Measurements from ENCODE around the gene RGL3. TPM values are rescaled to one million over a fixed set of nuclear protein-coding genes. Genes with fewer than 3 reads are reported as not detected.

RGL3 gene
- polyA plus RNA-seq, 1 of the 3 experiments (the other 2 are of a cell fraction), result 13.3 TPM

- CTCF ChIA-PET, result interaction anchor here (1.2 kb wide), 1 partner anchor 21 kb away, joined by 3 read pairs; the partner anchor contains the start of gene EPOR
- WGBS (ENCODE audit: low lambda C conversion rate), result 83% methylated on average over 9 of the region's 9 CpGs
Observed at GRCh38 chr19:11404588-11405222, 14.4 kb downstream of the RGL3 start.

GRCh38 chr19:11401808-11402543, 17.1 kb downstream of the RGL3 start:
- H3K79me2 ChIP-seq (ENCODE audit: insufficient read depth), result no peaks in the 10 kb centered on the region
- no peaks in the 10 kb centered on the region for H3K4me1 ChIP-seq (ENCODE audit: control insufficient read depth in 1 of 2, insufficient read depth in 2 of 2, low read depth in 1 of 2, low read length in 1 of 2)
- no peak overlapping the region for H2AFZ ChIP-seq (ENCODE audit: low read depth)
- no peaks in the 10 kb centered on the region for H3K27me3 ChIP-seq (ENCODE audit: insufficient read depth)
- no peaks in the 10 kb centered on the region for H3K9me3 ChIP-seq
- H3K4me3 ChIP-seq (ENCODE audit: low read depth in 2 of 2, low read length in 1 of 2), result no peak overlapping the region
- no peaks in the 10 kb centered on the region for H3K9me2 ChIP-seq
- no peak overlapping the region for H3K9ac ChIP-seq
- H3K4me2 ChIP-seq, result no peak overlapping the region
- WGBS (ENCODE audit: low lambda C conversion rate), result 87% methylated on average over 4 of the region's 9 CpGs
- peak; percentile 35 for DNase-seq
- POLR2A ChIA-PET, result no interaction called here
- no peaks in the 10 kb centered on the region for H4K20me1 ChIP-seq (ENCODE audit: insufficient read depth)
- H3K36me3 ChIP-seq (replicated peaks in 1 of 2; ENCODE audit: control insufficient read depth in 1 of 2, insufficient read depth in 2 of 2, low read length in 1 of 2), result no peaks in the 10 kb centered on the region
- CTCF ChIA-PET, result interaction anchor here (0.5 to 1.5 kb wide), 5 partner anchors 18 to 152 kb away, joined by 3 to 5 read pairs (median 4); partner anchors contain the start of gene EPOR
- H3K27ac ChIP-seq (ENCODE audit: low read depth in 2 of 2, low read length in 1 of 2), result no peak overlapping the region
- TF ChIP-seq TCF12 (IDR thresholded peaks at IDR 0.05) (no peak), CTCF (IDR thresholded peaks at IDR 0.05) (no peak), RAD21 (IDR thresholded peaks at IDR 0.05; ENCODE audit: low read length) (no peak), SMC3 (IDR thresholded peaks at IDR 0.05; ENCODE audit: low read depth, low read length) (no peak), ELF1 (IDR thresholded peaks at IDR 0.05) (no peak), CHD2 (IDR thresholded peaks at IDR 0.05; ENCODE audit: low read length, partially characterized antibody) (no peak), ZBTB33 (IDR thresholded peaks at IDR 0.05; ENCODE audit: borderline replicate concordance, low read depth) (no peak), MAX (IDR thresholded peaks at IDR 0.05; ENCODE audit: low read depth) (no peak)
- H3F3A ChIP-seq (replicated peaks; ENCODE audit: insufficient read depth), result no peaks in the 10 kb centered on the region

More at GRCh38 chr19:11404588-11405222, 14.4 kb downstream of the RGL3 start:
- no peaks in the 10 kb centered on the region for H3K4me1 ChIP-seq (ENCODE audit: control insufficient read depth in 1 of 2, insufficient read depth in 2 of 2, low read depth in 1 of 2, low read length in 1 of 2)
- POLR2A ChIA-PET, result no interaction called here
- no peaks in the 10 kb centered on the region for H3K79me2 ChIP-seq (ENCODE audit: insufficient read depth)
- H3K9me3 ChIP-seq, result no peaks in the 10 kb centered on the region
- TF ChIP-seq MXI1 (IDR thresholded peaks at IDR 0.05; ENCODE audit: low read depth, low read length) (no peak), ZBTB33 (IDR thresholded peaks at IDR 0.05; ENCODE audit: borderline replicate concordance, low read depth) (no peak), RXRA (IDR thresholded peaks at IDR 0.05; ENCODE audit: borderline replicate concordance, low read depth) (no peak), NRF1 (IDR thresholded peaks at IDR 0.05; ENCODE audit: low read depth, low read length) (no peak), EZH2phosphoT487 (IDR thresholded peaks at IDR 0.05; ENCODE audit: borderline replicate concordance, low read depth) (no peak), IRF3 (IDR thresholded peaks at IDR 0.05; ENCODE audit: low read depth, low read length) (no peak), GABPA (IDR thresholded peaks at IDR 0.05; ENCODE audit: low read depth) (no peak), SIN3A (IDR thresholded peaks at IDR 0.05; ENCODE audit: borderline replicate concordance, low read depth, low read length) (no peak)
- no peaks in the 10 kb centered on the region for H3F3A ChIP-seq (replicated peaks; ENCODE audit: insufficient read depth)
- no peaks in the 10 kb centered on the region for H4K20me1 ChIP-seq (ENCODE audit: insufficient read depth)
- no peaks in the 10 kb centered on the region for H3K27me3 ChIP-seq (ENCODE audit: insufficient read depth)
- H3K36me3 ChIP-seq (replicated peaks in 1 of 2; ENCODE audit: control insufficient read depth in 1 of 2, insufficient read depth in 2 of 2, low read length in 1 of 2), result no peaks in the 10 kb centered on the region
- H3K9me2 ChIP-seq, result no peaks in the 10 kb centered on the region
- no peak overlapping the region for H3K4me2 ChIP-seq
- no peak overlapping the region for H2AFZ ChIP-seq (ENCODE audit: low read depth)
- no peak overlapping the region for H3K9ac ChIP-seq
- DNase-seq, result peak; percentile 16
- no peak overlapping the region for H3K27ac ChIP-seq (ENCODE audit: low read depth in 2 of 2, low read length in 1 of 2)
- H3K4me3 ChIP-seq (ENCODE audit: low read depth in 2 of 2, low read length in 1 of 2), result no peak overlapping the region
